Midbrain (tissue), 1 donor: ENCODE data around the gene FOXRED2.

Source experiments
- DNase-seq: peaks from one replicate; lab custom pipeline; 2025; lab: John Stamatoyannopoulos, UW

Gene FOXRED2

DNA sequence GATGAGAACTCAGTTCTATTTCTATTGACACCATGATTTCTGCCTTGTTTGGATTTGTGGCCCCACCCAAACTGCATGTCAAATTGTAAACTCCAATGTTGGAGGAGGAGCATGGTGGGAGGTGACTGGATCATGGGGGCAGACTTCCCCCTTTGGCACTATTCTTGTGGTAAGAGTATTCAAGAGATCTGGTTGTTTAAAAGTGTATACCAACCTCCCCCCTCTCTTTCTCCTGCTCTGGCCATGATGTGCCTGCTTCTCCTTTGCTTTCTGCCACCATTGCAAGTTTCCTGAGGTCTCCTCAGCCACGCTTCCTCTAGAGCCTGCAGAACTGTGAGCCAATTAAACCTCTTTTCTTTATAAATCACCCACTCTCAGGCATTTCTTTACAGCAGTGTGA is 7.9 kb upstream of the FOXRED2 start:
- DNase-seq, result no peak

DNA sequence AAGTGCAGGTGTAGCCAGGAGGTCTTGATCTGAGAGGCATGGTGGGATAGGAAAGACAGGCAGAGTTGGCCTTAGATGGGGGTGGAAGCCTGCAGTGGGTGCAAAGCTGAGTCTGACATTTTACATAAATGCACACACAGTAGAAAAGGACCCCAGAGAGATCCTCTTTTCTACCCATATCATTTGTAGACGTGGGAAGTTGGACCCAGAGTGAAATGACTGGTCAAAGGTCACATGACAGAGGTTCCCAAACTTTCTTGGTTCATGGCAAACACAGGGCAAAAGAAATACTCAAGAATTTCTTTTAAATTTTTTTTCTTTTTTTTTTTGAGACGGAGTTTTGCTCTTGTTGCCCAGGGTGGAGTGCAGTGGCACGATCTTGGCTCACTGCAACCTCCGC is 6.2 kb upstream of the FOXRED2 start:
- no peak for DNase-seq

- DNase-seq, result no peak
Measured at GRCh38 chr22:36512333-36512732, 5.5 kb upstream of the FOXRED2 start.

- DNase-seq, result no peak
Measured at GRCh38 chr22:36510966-36511881, 4.4 kb upstream of the FOXRED2 start.

GRCh38 chr22:36510384-36510783 is 3.5 kb upstream of the FOXRED2 start:
- DNase-seq, result no peak

DNA sequence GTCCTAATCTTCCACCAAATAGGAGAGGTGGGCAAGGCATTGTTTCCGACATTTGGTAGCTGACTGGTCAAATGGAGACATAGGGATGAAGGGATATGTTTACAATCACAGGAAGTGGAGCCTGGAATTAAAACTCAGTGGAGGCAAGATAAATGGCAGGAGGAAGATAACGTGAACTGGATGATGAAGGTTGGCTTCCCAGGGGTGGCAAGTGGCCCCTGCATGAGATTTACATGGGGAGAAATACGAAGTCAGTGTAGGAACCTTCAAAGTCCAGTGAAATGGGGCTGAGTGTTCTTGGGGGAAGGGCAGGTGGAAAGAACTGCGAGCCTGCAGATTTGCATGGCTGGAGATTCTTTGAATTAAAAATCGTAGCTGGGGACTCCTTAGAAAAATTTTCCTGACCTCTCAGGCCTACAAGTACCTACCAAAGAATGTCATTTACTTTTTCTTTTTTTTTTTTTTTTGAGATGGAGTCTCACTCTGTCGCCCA is 724 bp upstream of the FOXRED2 start:
- no peak for DNase-seq

GRCh38 chr22:36505998-36506635 is 723 bp downstream of the FOXRED2 start:
- no peak for DNase-seq

GRCh38 chr22:36497910-36498665 is 8.8 kb downstream of the FOXRED2 start:
- no peak for DNase-seq

DNA sequence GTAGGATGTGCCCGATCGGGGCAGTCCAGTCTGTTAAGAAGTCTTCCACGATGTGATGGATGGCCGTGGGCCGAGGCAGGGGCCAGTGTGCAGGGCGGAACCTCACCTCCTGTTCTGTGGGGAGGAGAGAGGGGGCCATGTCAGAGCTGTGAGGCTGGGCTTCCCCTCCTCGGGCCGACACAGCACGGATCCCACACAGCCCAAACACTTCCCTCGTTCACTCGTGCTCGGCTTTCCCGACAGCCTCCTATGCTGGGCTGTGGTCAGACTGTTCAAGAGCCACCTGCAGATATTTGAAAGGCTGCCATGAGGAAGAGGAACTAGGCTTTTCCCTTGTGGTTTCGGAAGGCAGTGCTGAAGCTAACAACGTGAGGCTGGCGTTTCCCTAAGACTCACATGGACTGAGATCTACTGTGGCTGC is 13.1 kb downstream of the FOXRED2 start:
- peak; percentile 27 for DNase-seq

- no peak for DNase-seq
Measured at GRCh38 chr22:36492109-36492508, 14.7 kb downstream of the FOXRED2 start.

DNA sequence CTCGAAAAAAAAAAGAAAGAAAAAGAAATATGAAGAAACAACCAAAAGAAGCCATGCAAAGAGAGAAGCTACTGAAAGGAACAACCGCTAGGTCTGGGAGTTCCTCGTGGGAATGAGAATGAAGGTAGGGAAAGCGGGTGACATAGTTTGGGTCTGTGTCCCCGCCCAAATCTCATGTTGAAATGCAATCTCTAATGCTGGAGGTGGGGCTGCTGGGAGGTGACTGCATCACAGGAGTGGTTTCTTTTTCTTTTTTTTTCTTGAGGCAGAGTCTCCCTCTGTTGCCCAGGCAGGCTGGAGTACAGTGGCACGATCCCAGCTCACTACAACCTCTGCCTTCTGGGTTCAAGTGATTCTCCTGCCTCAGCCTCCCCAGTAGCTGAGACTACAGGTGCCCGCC is 15.7 kb downstream of the FOXRED2 start:
- DNase-seq, result no peak

DNA sequence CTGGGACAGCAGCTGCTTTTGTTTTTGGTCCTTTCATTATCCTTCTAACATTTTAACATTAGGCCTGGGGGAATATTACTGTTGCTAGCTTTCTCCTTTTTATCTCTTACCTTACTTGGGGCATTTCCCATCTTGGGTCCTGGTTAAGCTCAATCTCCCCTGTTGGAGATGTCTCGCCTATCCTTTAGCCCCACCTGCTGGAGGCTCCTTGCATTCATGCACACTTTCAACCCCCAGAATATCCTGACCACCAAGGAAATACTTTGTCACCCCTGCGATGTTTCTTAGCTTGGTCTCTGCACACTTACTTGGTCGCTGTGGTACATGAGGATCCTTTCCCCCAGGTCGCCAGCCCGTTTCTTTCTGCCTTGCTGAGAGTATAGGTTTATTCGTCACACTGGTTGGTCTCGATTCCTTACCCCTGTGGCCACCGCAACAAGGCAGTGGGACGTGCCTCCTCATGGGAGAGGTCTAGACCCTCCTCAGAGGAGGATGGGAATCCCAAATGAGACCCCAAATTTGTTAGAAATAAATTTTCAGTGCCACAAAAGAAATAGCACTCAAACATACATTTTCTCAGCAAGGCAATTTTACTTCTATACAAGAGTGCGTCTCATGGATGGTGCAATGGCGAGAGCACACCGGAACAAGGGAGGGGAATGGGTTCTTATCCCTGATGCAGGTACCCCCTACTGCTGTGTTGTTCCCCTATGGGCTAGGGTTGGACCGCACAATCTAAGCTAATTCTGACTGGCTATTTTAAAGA is 20.0 kb downstream of the FOXRED2 start:
- no peak for DNase-seq

GRCh38 chr22:36481393-36482168 is 25.3 kb downstream of the FOXRED2 start, which contains the start of gene TXN2:
Gene TXN2 (minus strand): TSS chr22:36481640. CDS start chr22:36480837, 803 bp downstream.
- DNase-seq, result peak; percentile 93

GRCh38 chr22:36480941-36481392 is 25.9 kb downstream of the FOXRED2 start:
- no peak for DNase-seq

DNA sequence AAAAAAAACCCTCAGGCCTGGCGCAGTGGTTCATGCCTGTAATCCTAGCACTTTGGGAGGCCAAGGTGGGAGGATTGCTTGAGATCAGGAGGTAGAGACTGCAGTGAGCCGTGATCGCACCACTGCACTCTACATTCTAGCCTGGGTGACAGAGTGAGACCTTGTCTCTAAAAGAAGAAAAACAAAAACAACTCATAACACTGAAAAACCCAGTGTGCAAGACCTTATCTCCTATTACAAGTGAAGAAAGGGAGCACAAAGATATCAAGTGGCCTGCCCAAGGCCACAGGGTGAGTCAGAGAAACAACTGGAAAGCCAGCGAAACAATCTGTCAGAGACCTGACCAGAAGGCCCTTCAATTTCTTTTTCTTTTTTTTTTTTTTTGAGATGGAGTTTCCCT is 27.9 kb downstream of the FOXRED2 start:
- no peak for DNase-seq

- no peak for DNase-seq
Measured at GRCh38 chr22:36475341-36475740, 31.5 kb downstream of the FOXRED2 start.

DNA sequence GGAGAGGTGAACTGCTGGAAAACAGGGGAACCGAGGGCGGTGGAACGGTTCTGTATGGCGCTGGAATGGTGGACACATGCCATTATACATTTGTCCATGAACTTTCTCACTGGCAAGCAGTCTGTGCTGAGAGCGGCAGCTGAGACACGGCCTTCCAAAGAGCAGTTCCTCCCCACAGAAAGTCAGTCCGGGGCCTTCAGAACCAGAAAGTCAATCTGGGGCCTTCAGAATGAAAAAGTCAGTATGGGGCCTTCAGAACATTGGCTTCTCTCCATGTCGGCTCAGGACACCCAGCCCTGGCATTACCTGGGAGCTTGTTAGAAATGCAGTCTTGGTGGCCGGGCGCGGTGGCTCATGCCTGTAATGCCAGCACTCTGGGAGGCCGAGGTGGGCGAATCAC is 34.2 kb downstream of the FOXRED2 start:
- no peak for DNase-seq

- no peak for DNase-seq
Measured at GRCh38 chr22:36471341-36471821, 35.5 kb downstream of the FOXRED2 start.

DNA sequence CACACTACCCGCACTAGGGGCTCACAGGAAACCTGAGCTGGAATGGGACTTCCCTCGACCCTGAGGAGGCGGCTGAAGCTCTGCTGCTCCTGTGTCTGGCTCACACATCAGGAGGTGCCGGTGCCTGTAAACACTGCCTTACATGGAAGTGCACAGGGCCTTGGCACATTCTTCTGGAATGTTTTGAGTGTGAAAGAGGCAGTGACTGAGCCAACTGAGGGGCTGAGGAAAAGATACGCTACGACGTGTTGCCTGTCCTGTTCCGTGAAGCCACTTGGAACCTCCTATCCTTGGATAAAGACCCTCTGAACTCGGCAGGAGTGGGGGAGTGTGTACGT is 35.9 kb downstream of the FOXRED2 start:
- no peak for DNase-seq

DNA sequence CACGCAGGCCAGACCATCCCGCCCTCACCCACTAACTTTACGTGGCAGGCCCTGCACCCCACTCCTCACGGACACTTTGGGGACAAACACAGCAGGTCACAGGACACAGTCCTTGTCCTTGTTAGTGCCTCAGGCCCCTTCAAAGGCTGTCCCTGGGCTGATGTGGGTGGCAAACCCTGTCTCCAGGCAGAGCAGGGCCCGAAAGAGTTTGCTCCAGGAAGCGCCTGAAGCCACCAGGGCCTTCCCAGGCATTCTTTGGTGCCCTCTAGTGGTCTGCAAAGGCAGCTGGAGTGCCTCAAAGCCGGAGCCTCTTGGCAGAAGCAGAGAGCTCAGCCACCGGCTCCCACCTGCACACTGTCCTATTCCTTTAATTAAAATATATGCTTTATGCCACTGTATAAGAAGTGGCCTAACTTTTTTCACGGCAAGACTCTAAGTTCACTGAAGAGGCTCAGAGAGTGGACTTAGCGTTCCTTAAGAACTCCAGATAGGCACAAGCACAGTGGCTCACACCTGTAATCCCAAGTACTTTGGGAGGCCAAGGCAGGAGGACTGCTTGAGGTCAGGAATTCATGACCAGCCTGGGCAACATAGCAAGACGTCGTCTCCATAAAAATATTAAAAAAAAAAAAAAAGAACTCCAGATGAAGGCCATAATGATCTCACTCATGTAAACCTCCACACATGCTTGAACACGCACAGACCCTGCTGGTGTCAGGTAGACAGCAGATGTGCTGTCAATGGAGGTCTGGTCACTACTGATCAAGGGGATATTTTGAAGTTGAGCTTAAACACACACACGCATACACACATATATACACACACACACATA is 36.5 kb downstream of the FOXRED2 start:
- peak; percentile 80 for DNase-seq
